AG04450 (cell line): ENCODE measurements around the gene INSYN2B. TPM values are rescaled to one million over a fixed set of nuclear protein-coding genes. Genes with fewer than 3 reads are reported as not detected.

Experiments
- CTCF ChIA-PET: fragments of 300-600, 350-600 bp; formaldehyde crosslinking; extraction: SDS; loops from one replicate; lab custom pipeline; 2022; ENCODE audit warnings: antibody characterized with exemption, inconsistent platforms; lab: Charles Lee
- POLR2A ChIA-PET: fragments of 350-600 bp; formaldehyde crosslinking; extraction: SDS; loops from one replicate; lab custom pipeline; 2021; ENCODE audit warnings: antibody characterized with exemption, inconsistent platforms; lab: Yijun Ruan, JAX
- DNase-seq: peaks from one replicate; pipeline ENCODE4 v3.0.0-alpha.2; 2011; ENCODE audit warnings: low read depth, low spot score
- H3K27ac ChIP-seq: one replicate; pipeline ENCODE4 v1.5.1; 2012; ENCODE audit warnings: low read depth, low read length, control low read depth
- H3K27me3 ChIP-seq: one replicate; pipeline ENCODE4 v1.6.0; 2012; ENCODE audit warnings: low read length; ENCODE audit not compliant: control insufficient read depth, insufficient read depth
- H3K4me3 ChIP-seq: 2 replicates; pipeline ENCODE4 v1.5.1; 2011; ENCODE audit warnings: mild to moderate bottlenecking, low read depth, low read length, control low read depth
- H3K9me3 ChIP-seq: 2 replicates; pipeline ENCODE4 v1.5.1; 2012; ENCODE audit warnings: low read length; ENCODE audit not compliant: control insufficient read depth, insufficient read depth
- CTCF ChIP-seq: IDR thresholded peaks from 2 replicates; pipeline ENCODE4 v1.5.1; 2011; ENCODE audit warnings: low read depth, low read length, control low read depth, inconsistent platforms
- polyA plus RNA-seq: library from polyadenylated mRNA; depleted of rRNA; stranded (reverse); fragments of >200 nt; gene quantifications from 2 replicates; pipeline ENCODE4 v1.2.3, GENCODE V29; 2011

INSYN2B gene
- polyA plus RNA-seq, 1 experiment: 6.8 TPM

- H3K4me3 ChIP-seq: no peak overlapping the region
- DNase-seq: no peak
- CTCF ChIA-PET: interaction anchor here (2.5 kb wide), 1 partner anchor 20 kb away, joined by 9 read pairs; the partner anchor contains the start of gene INSYN2B
- POLR2A ChIA-PET: no interaction called here
- TF ChIP-seq CTCF: no peak
- H3K9me3 ChIP-seq: no peaks in the 10 kb centered on the region
- H3K27me3 ChIP-seq: peaks cover 3% of the 10 kb centered on the region
- no peak overlapping the region for H3K27ac ChIP-seq
These were observed 19.9 kb upstream of the INSYN2B start for GRCh38 chr5:170000155-170000554.

GRCh38 chr5:169999621-170000020 is 19.3 kb upstream of the INSYN2B start:
- peaks cover 3% of the 10 kb centered on the region for H3K27me3 ChIP-seq
- H3K27ac ChIP-seq: no peak overlapping the region
- H3K4me3 ChIP-seq: no peak overlapping the region
- POLR2A ChIA-PET: no interaction called here
- CTCF ChIA-PET: interaction anchor here (0.8 to 2.5 kb wide), 2 partner anchors 19 to 298 kb away, joined by 4 to 9 read pairs; partner anchors contain the start of gene INSYN2B
- H3K9me3 ChIP-seq: no peaks in the 10 kb centered on the region
- no peak for TF ChIP-seq CTCF
- DNase-seq: no peak

- ChIA-PET CTCF (no interaction called here), POLR2A (no interaction called here)
- Histone ChIP-seq H3K4me3 (no peak overlapping the region), H3K27me3 (peaks cover 1% of the 10 kb centered on the region), H3K9me3 (no peaks in the 10 kb centered on the region), H3K27ac (no peak overlapping the region)
- TF ChIP-seq CTCF: no peak
- no peak for DNase-seq
These were observed 17.5 kb upstream of the INSYN2B start for GRCh38 chr5:169997798-169998197.

- Histone ChIP-seq H3K9me3 (no peaks in the 10 kb centered on the region), H3K4me3 (no peak overlapping the region), H3K27ac (no peak overlapping the region), H3K27me3 (no peaks in the 10 kb centered on the region)
- no peak for TF ChIP-seq CTCF
- no peak for DNase-seq
- POLR2A ChIA-PET: no interaction called here
- CTCF ChIA-PET: interaction anchor here (1.1 kb wide), 1 partner anchor 13 kb away, joined by 4 read pairs; the partner anchor contains the start of gene INSYN2B
These were observed 13.1 kb upstream of the INSYN2B start for GRCh38 chr5:169993485-169993790.

GRCh38 chr5:169992789-169993484 is 12.6 kb upstream of the INSYN2B start:
- Histone ChIP-seq H3K27ac (no peak overlapping the region), H3K4me3 (no peak overlapping the region), H3K27me3 (no peaks in the 10 kb centered on the region), H3K9me3 (no peaks in the 10 kb centered on the region)
- CTCF ChIA-PET: interaction anchor here (1.1 kb wide), 1 partner anchor 13 kb away, joined by 4 read pairs; the partner anchor contains the start of gene INSYN2B
- no peak for DNase-seq
- POLR2A ChIA-PET: no interaction called here
- TF ChIP-seq CTCF: no peak
